SK-N-MC (cell line): ENCODE results near the gene SLC4A1AP.

Source experiments
- DNase-seq: peaks from one replicate; pipeline ENCODE4 v3.0.0-alpha.2; 2011; ENCODE audit warnings: low read depth, low spot score
- H3K27ac ChIP-seq: fragments of 200-600 bp; sonication (generic); 2 replicates; pipeline ENCODE4 v1.5.1; 2016; ENCODE audit warnings: mixed run types
- H3K36me3 ChIP-seq: fragments of 200-600 bp; sonication (generic); 2 replicates; pipeline ENCODE4 v1.6.1; 2017; ENCODE audit warnings: antibody characterized with exemption, low read length, mixed read lengths; ENCODE audit not compliant: insufficient read depth
- H3K4me3 ChIP-seq: fragments of 200-600 bp; sonication (generic); 2 replicates; pipeline ENCODE4 v1.5.1; 2016
- H3K9ac ChIP-seq: fragments of 200-600 bp; sonication (generic); 2 replicates; pipeline ENCODE4 v1.8.0; 2017; ENCODE audit warnings: mixed run types, mixed read lengths; ENCODE audit not compliant: insufficient read length
- H3K9me3 ChIP-seq: fragments of 200-600 bp; sonication (generic); 2 replicates; pipeline ENCODE4 v1.6.1; 2017; ENCODE audit warnings: low read depth, mild to moderate bottlenecking, antibody characterized with exemption, low read length, moderate library complexity, mixed read lengths
- EZH2 ChIP-seq: fragments of 200-600 bp; sonication (generic); IDR thresholded peaks from one replicate; pipeline ENCODE4 v1.6.1; 2017; ENCODE audit warnings: antibody characterized with exemption
- FOXP2 ChIP-seq: optimal IDR thresholded peaks from 2 replicates; pipeline ENCODE3; 2011; ENCODE audit warnings: mild to moderate bottlenecking, moderate library complexity; ENCODE audit not compliant: insufficient read depth; ENCODE audit errors: extremely low read length, control extremely low read depth
- POLR2AphosphoS5 ChIP-seq: IDR thresholded peaks from 2 replicates; pipeline ENCODE4 v1.6.1; 2012; ENCODE audit warnings: mild to moderate bottlenecking, low read depth, low read length, borderline replicate concordance

Gene SLC4A1AP

GRCh38 chr2:27716301-27717069 lies 52.8 kb downstream of the SLC4A1AP start:
- H3K4me3 ChIP-seq = no peak overlapping the region
- DNase-seq = no peak
- no peak overlapping the region for H3K9ac ChIP-seq
- no peaks in the 10 kb centered on the region for H3K9me3 ChIP-seq
- TF ChIP-seq POLR2AphosphoS5 (no peak), EZH2 (no peak), FOXP2 (no peak)
- H3K36me3 ChIP-seq = no peaks in the 10 kb centered on the region
- H3K27ac ChIP-seq = no peak overlapping the region

GRCh38 chr2:27717070-27717795 lies 53.5 kb downstream of the SLC4A1AP start:
- no peak overlapping the region for H3K9ac ChIP-seq
- TF ChIP-seq POLR2AphosphoS5 (no peak), FOXP2 (no peak), EZH2 (no peak)
- H3K36me3 ChIP-seq = no peaks in the 10 kb centered on the region
- H3K9me3 ChIP-seq = no peaks in the 10 kb centered on the region
- no peak overlapping the region for H3K4me3 ChIP-seq
- no peak for DNase-seq
- H3K27ac ChIP-seq = no peak overlapping the region

GRCh38 chr2:27720004-27720551 lies 56.4 kb downstream of the SLC4A1AP start:
- no peak for DNase-seq
- TF ChIP-seq FOXP2 (no peak), POLR2AphosphoS5 (no peak), EZH2 (no peak)
- H3K4me3 ChIP-seq = no peak overlapping the region
- no peaks in the 10 kb centered on the region for H3K36me3 ChIP-seq
- no peak overlapping the region for H3K9ac ChIP-seq
- H3K9me3 ChIP-seq = no peaks in the 10 kb centered on the region
- H3K27ac ChIP-seq = no peak overlapping the region

- Histone ChIP-seq H3K9me3 (no peaks in the 10 kb centered on the region), H3K9ac (no peak overlapping the region), H3K27ac (no peak overlapping the region), H3K36me3 (no peaks in the 10 kb centered on the region), H3K4me3 (no peak overlapping the region)
- no peak for DNase-seq
- no peak for TF ChIP-seq FOXP2
- no peak for TF ChIP-seq POLR2AphosphoS5
- TF ChIP-seq EZH2 = no peak
These were observed 57.6 kb downstream of the SLC4A1AP start for GRCh38 chr2:27721335-27721734.

GRCh38 chr2:27721884-27722485 lies 58.3 kb downstream of the SLC4A1AP start:
- DNase-seq = no peak
- Histone ChIP-seq H3K27ac (no peak overlapping the region), H3K9me3 (no peaks in the 10 kb centered on the region), H3K4me3 (no peak overlapping the region), H3K9ac (no peak overlapping the region), H3K36me3 (no peaks in the 10 kb centered on the region)
- TF ChIP-seq EZH2 (no peak), FOXP2 (no peak), POLR2AphosphoS5 (no peak)

GRCh38 chr2:27723372-27724144 lies 59.9 kb downstream of the SLC4A1AP start:
- no peak for TF ChIP-seq POLR2AphosphoS5
- no peak for TF ChIP-seq EZH2
- TF ChIP-seq FOXP2 = no peak
- H3K36me3 ChIP-seq = no peaks in the 10 kb centered on the region
- no peak for DNase-seq
- no peak overlapping the region for H3K9ac ChIP-seq
- H3K9me3 ChIP-seq = no peaks in the 10 kb centered on the region
- H3K4me3 ChIP-seq = no peak overlapping the region
- H3K27ac ChIP-seq = no peak overlapping the region

- Histone ChIP-seq H3K27ac (no peak overlapping the region), H3K4me3 (no peak overlapping the region), H3K9me3 (no peaks in the 10 kb centered on the region), H3K36me3 (no peaks in the 10 kb centered on the region), H3K9ac (no peak overlapping the region)
- no peak for DNase-seq
- TF ChIP-seq FOXP2 (no peak), POLR2AphosphoS5 (no peak), EZH2 (no peak)
These were observed 60.5 kb downstream of the SLC4A1AP start for GRCh38 chr2:27724191-27724590.
